Activated CD8-positive, alpha-beta T cell treated with anti-CD3 and anti-CD28 coated beads for 36 hours (primary cell): ENCODE results near the gene TSGA10. TPM values are rescaled to one million over a fixed set of nuclear protein-coding genes. Genes with fewer than 3 reads are reported as not detected.
A peak's percentile ranks its signal among the peaks of the same experiment; 100 is the strongest.

Experiments used
- ATAC-seq: fragments of 200-7000 bp; cut with Tn5 transposase; one replicate; pipeline ENCODE4 v1.10.0; 2021; ENCODE audit warnings: mild to moderate bottlenecking, moderate library complexity
- CTCF ChIA-PET: fragments of 350-600 bp; sonication (Branson Sonifier 250); formaldehyde crosslinking; loops from one replicate; lab custom pipeline; 2021; ENCODE audit warnings: antibody characterized with exemption; lab: Charles Lee
- POLR2A ChIA-PET: fragments of 350-600 bp; sonication (Branson Sonifier 250); formaldehyde crosslinking; loops from one replicate; lab custom pipeline; 2021; ENCODE audit warnings: antibody characterized with exemption; lab: Charles Lee
- DNase-seq: peaks from one replicate; pipeline ENCODE4 v3.0.0-alpha.2; 2020
- H3K27ac Mint-ChIP-seq: one replicate; pipeline ENCODE4 v1.8.0; 2021; ENCODE audit warnings: mild to moderate bottlenecking, mixed read lengths
- H3K27me3 Mint-ChIP-seq: one replicate; pipeline ENCODE4 v1.8.0; 2021; ENCODE audit warnings: mixed read lengths
- H3K36me3 Mint-ChIP-seq: one replicate; pipeline ENCODE4 v1.8.0; 2021; ENCODE audit warnings: low read depth, mixed read lengths
- H3K4me1 Mint-ChIP-seq: one replicate; pipeline ENCODE4 v1.8.0; 2021; ENCODE audit warnings: low read depth, mixed read lengths
- H3K4me3 Mint-ChIP-seq: one replicate; pipeline ENCODE4 v1.8.0; 2021; ENCODE audit warnings: mild to moderate bottlenecking, moderate library complexity, mixed read lengths
- H3K9me3 Mint-ChIP-seq: one replicate; pipeline ENCODE4 v1.8.0; 2021; ENCODE audit warnings: mixed read lengths
- CTCF ChIP-seq: fragments of 200-600 bp; IDR thresholded peaks from one replicate; pipeline ENCODE4 v1.8.0; 2022; ENCODE audit warnings: antibody characterized with exemption, mild to moderate bottlenecking
- intact Hi-C: fragments of 100-400 bp; cut with micrococcal nuclease; formaldehyde crosslinking; loops from one replicate; pipeline ENCODE4 v1.10.0; 2022
- total RNA-seq, 2 experiments: library from RNA; stranded (reverse); gene quantifications; one replicate each; pipeline ENCODE4 v1.2.3, GENCODE V29; 2021

Gene TSGA10
- total RNA-seq, 2 experiments from 2014 or later, result 8.6 to 9.2 TPM

- ChIA-PET POLR2A (interaction anchor here (0.6 kb wide), 1 partner anchor 9 kb away, joined by 3 read pairs; no protein-coding TSS in a partner anchor), CTCF (no interaction called here)
Measured at GRCh38 chr2:99190548-99190947, 35.8 kb upstream of the TSGA10 start.

GRCh38 chr2:99188357-99188756 is 33.6 kb upstream of the TSGA10 start:
- TF ChIP-seq CTCF, result no peak
- CTCF ChIA-PET, result no interaction called here

More at GRCh38 chr2:99190548-99190947, 35.8 kb upstream of the TSGA10 start:
- intact Hi-C loops, result no loop called here
- TF ChIP-seq CTCF, result no peak
- H3K4me1 Mint-ChIP-seq, result peaks cover 10% of the 10 kb centered on the region
- no peaks in the 10 kb centered on the region for H3K27me3 Mint-ChIP-seq
- no peak for ATAC-seq
- H3K27ac Mint-ChIP-seq, result no peak overlapping the region
- no peaks in the 10 kb centered on the region for H3K9me3 Mint-ChIP-seq
- peaks cover 39% of the 10 kb centered on the region for H3K36me3 Mint-ChIP-seq
- H3K4me3 Mint-ChIP-seq, result no peak overlapping the region
- no peak for DNase-seq

GRCh38 chr2:99187011-99187410 is 32.3 kb upstream of the TSGA10 start:
- intact Hi-C loops, result no loop called here
- Mint-ChIP-seq H3K4me1 (peaks cover 27% of the 10 kb centered on the region), H3K9me3 (no peaks in the 10 kb centered on the region), H3K27me3 (no peaks in the 10 kb centered on the region), H3K27ac (no peak overlapping the region), H3K4me3 (no peak overlapping the region), H3K36me3 (peaks cover 23% of the 10 kb centered on the region)
- ChIA-PET POLR2A (no interaction called here), CTCF (no interaction called here)
- ATAC-seq (no peak), DNase-seq (no peak)
- TF ChIP-seq CTCF, result no peak

More at GRCh38 chr2:99188357-99188756, 33.6 kb upstream of the TSGA10 start:
- Mint-ChIP-seq H3K27ac (peak overlapping the region; percentile 10), H3K4me1 (peaks cover 21% of the 10 kb centered on the region), H3K27me3 (no peaks in the 10 kb centered on the region), H3K36me3 (peaks cover 33% of the 10 kb centered on the region), H3K9me3 (no peaks in the 10 kb centered on the region), H3K4me3 (no peak overlapping the region)
- POLR2A ChIA-PET, result interaction anchor here (0.6 kb wide), 1 partner anchor 32 kb away, joined by 3 read pairs; no protein-coding TSS in a partner anchor
- intact Hi-C loops, result no loop called here
- ATAC-seq (no peak), DNase-seq (no peak)

GRCh38 chr2:99184811-99185210 is 30.1 kb upstream of the TSGA10 start:
- DNase-seq, result no peak
- Mint-ChIP-seq H3K4me1 (peaks cover 32% of the 10 kb centered on the region), H3K27me3 (no peaks in the 10 kb centered on the region), H3K36me3 (peaks cover 11% of the 10 kb centered on the region), H3K9me3 (no peaks in the 10 kb centered on the region), H3K4me3 (no peak overlapping the region), H3K27ac (no peak overlapping the region)
- intact Hi-C loops, result no loop called here
- ChIA-PET POLR2A (no interaction called here), CTCF (no interaction called here)
- no peak for ATAC-seq
- TF ChIP-seq CTCF, result no peak

- Mint-ChIP-seq H3K36me3 (peaks cover 7% of the 10 kb centered on the region), H3K4me3 (peak overlapping the region; percentile 44), H3K27ac (no peak overlapping the region), H3K9me3 (no peaks in the 10 kb centered on the region), H3K4me1 (peaks cover 43% of the 10 kb centered on the region), H3K27me3 (no peaks in the 10 kb centered on the region)
- no peak for TF ChIP-seq CTCF
- ChIA-PET CTCF (no interaction called here), POLR2A (no interaction called here)
- no peak for ATAC-seq
- no peak for DNase-seq
- intact Hi-C loops, result no loop called here
Measured at GRCh38 chr2:99183025-99183424, 28.3 kb upstream of the TSGA10 start.
